ENCODE measurements around the gene WNT9B.

Gene WNT9B

DNA sequence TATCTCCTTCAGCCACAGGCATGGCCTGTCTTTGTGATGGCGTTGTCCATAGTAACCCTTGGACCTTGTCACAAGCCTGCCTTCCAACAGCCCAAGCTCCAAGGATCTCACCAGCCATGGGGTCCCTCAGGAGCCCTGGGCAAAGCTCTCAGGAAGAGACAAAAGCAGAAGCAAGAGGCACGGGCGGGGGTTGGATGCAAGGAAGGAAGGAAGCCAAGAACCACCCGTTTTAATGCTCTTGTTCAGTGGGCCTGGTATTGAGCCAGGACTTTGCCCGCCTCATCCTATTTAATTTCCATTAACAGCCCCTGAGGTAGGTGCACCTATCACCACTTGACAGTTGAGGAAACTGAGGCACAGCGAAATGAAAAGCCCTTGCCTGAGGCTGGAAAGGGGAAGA is 39.3 kb downstream of the WNT9B start:
- peaks cover 20 to 36% of the 10 kb centered on the region in 2 donors for H3K27me3 ChIP-seq (ENCODE audit: control insufficient read depth in 1 of 2, insufficient read depth in 2 of 2, low read length in 2 of 2)
- H3K4me1 ChIP-seq (ENCODE audit: control insufficient read depth, insufficient read depth, low read length): no peaks in the 10 kb centered on the region
- no peak overlapping the region for H3K27ac ChIP-seq (ENCODE audit: low read length)
- no peak overlapping the region for H3K4me3 ChIP-seq (ENCODE audit: low read length in 2 of 2)
- H3K9me3 ChIP-seq (ENCODE audit: control insufficient read depth in 2 of 2, low read length in 2 of 2): no peaks in the 10 kb centered on the region
- no peaks in the 10 kb centered on the region for H3K36me3 ChIP-seq (ENCODE audit: control insufficient read depth in 2 of 2, insufficient read depth in 2 of 2, low read length in 2 of 2)
- no peak overlapping the region for H3K9ac ChIP-seq (ENCODE audit: low read length in 2 of 2)

GRCh38 chr17:46892192-46892703 is 40.9 kb downstream of the WNT9B start:
- Histone ChIP-seq H3K36me3 (ENCODE audit: control insufficient read depth in 2 of 2, insufficient read depth in 2 of 2, low read length in 2 of 2) (no peaks in the 10 kb centered on the region), H3K4me1 (ENCODE audit: control insufficient read depth, insufficient read depth, low read length) (no peaks in the 10 kb centered on the region), H3K4me3 (ENCODE audit: low read length in 2 of 2) (no peak overlapping the region), H3K27me3 (ENCODE audit: control insufficient read depth in 1 of 2, insufficient read depth in 2 of 2, low read length in 2 of 2) (peaks cover 14 to 39% of the 10 kb centered on the region in 2 donors), H3K27ac (ENCODE audit: low read length) (no peak overlapping the region), H3K9me3 (ENCODE audit: control insufficient read depth in 2 of 2, low read length in 2 of 2) (no peaks in the 10 kb centered on the region), H3K9ac (ENCODE audit: low read length in 2 of 2) (no peak overlapping the region)

DNA sequence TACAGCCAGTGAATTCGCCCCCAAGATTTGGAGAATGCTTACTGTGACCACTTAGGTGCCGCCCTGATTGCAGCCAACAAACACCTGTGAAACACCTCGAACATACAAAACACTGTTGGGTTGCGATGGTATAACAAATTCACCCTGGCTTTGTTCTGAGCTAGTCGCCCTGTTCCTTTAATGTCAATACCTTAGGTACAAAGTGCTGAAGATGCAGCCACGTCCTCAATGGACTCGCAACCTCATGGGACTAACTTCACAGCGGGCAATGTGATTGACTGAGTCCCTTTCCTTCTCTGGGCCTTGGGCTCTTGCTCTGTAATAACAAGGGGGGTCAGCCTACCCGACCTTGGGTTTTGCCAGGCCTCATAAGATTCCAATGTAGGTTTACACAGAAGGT is 42.6 kb downstream of the WNT9B start:
- Histone ChIP-seq H3K9ac (ENCODE audit: low read length in 2 of 2) (no peak overlapping the region), H3K4me3 (ENCODE audit: low read length in 2 of 2) (no peak overlapping the region), H3K27me3 (ENCODE audit: control insufficient read depth in 1 of 2, insufficient read depth in 2 of 2, low read length in 2 of 2) (peaks cover 14 to 39% of the 10 kb centered on the region in 2 donors), H3K4me1 (ENCODE audit: control insufficient read depth, insufficient read depth, low read length) (no peaks in the 10 kb centered on the region), H3K9me3 (ENCODE audit: control insufficient read depth in 2 of 2, low read length in 2 of 2) (peaks cover 4 to 5% of the 10 kb centered on the region in 2 donors), H3K27ac (ENCODE audit: low read length) (no peak overlapping the region), H3K36me3 (ENCODE audit: control insufficient read depth in 2 of 2, insufficient read depth in 2 of 2, low read length in 2 of 2) (no peaks in the 10 kb centered on the region)

- Histone ChIP-seq H3K9ac (ENCODE audit: low read length in 2 of 2) (no peak overlapping the region), H3K4me3 (ENCODE audit: low read length in 2 of 2) (no peak overlapping the region), H3K27me3 (ENCODE audit: control insufficient read depth in 1 of 2, insufficient read depth in 2 of 2, low read length in 2 of 2) (peaks cover 12 to 39% of the 10 kb centered on the region in 2 donors), H3K9me3 (ENCODE audit: control insufficient read depth in 2 of 2, low read length in 2 of 2) (peaks cover 4 to 5% of the 10 kb centered on the region in 2 donors), H3K27ac (ENCODE audit: low read length) (no peak overlapping the region), H3K4me1 (ENCODE audit: control insufficient read depth, insufficient read depth, low read length) (no peaks in the 10 kb centered on the region), H3K36me3 (ENCODE audit: control insufficient read depth in 2 of 2, insufficient read depth in 2 of 2, low read length in 2 of 2) (no peaks in the 10 kb centered on the region)
These were observed 43.2 kb downstream of the WNT9B start for GRCh38 chr17:46894476-46895151.

DNA sequence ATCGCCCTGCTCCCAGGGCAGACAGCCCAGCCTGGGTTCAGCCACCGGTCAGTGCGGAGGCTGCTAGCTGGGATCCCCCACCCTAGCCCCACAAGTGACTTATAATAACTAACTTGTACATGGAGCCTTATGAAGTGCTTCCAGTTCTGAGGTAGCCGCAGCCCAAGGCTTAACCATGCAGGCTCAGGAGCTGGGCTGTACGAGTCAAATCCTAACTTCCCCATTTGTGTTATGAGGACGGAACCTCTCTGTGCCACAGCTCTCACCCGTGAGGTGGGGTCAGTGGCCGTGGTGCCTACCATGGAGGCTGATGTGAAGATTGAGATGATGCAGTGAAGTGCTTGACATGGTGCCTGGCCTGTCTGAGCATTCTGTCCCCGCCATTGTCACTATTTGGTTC is 43.8 kb downstream of the WNT9B start:
- Histone ChIP-seq H3K9me3 (ENCODE audit: control insufficient read depth in 2 of 2, low read length in 2 of 2) (peaks cover 4 to 5% of the 10 kb centered on the region in 2 donors), H3K4me3 (ENCODE audit: low read length in 2 of 2) (no peak overlapping the region), H3K9ac (ENCODE audit: low read length in 2 of 2) (no peak overlapping the region), H3K36me3 (ENCODE audit: control insufficient read depth in 2 of 2, insufficient read depth in 2 of 2, low read length in 2 of 2) (no peaks in the 10 kb centered on the region), H3K27ac (ENCODE audit: low read length) (no peak overlapping the region), H3K4me1 (ENCODE audit: control insufficient read depth, insufficient read depth, low read length) (no peaks in the 10 kb centered on the region), H3K27me3 (ENCODE audit: control insufficient read depth in 1 of 2, insufficient read depth in 2 of 2, low read length in 2 of 2) (peaks cover 12 to 39% of the 10 kb centered on the region in 2 donors)

GRCh38 chr17:46896991-46897390 is 45.6 kb downstream of the WNT9B start:
- H3K27me3 ChIP-seq (ENCODE audit: control insufficient read depth in 1 of 2, insufficient read depth in 2 of 2, low read length in 2 of 2): peaks cover 12 to 30% of the 10 kb centered on the region in 2 donors
- H3K4me3 ChIP-seq (ENCODE audit: low read length in 2 of 2): no peak overlapping the region

GRCh38 chr17:46898364-46898763 is 47.0 kb downstream of the WNT9B start:
- H3K9me3 ChIP-seq (ENCODE audit: control insufficient read depth in 2 of 2, low read length in 2 of 2): peaks cover 4 to 5% of the 10 kb centered on the region in 2 donors
- no peak overlapping the region for H3K4me3 ChIP-seq (ENCODE audit: low read length in 2 of 2)
- H3K27me3 ChIP-seq (ENCODE audit: control insufficient read depth in 1 of 2, insufficient read depth in 2 of 2, low read length in 2 of 2): peaks cover 8 to 28% of the 10 kb centered on the region in 2 donors
- no peaks in the 10 kb centered on the region for H3K36me3 ChIP-seq (ENCODE audit: control insufficient read depth in 2 of 2, insufficient read depth in 2 of 2, low read length in 2 of 2)
- no peak overlapping the region for H3K9ac ChIP-seq (ENCODE audit: low read length in 2 of 2)
- no peak overlapping the region for H3K27ac ChIP-seq (ENCODE audit: low read length)
- no peaks in the 10 kb centered on the region for H3K4me1 ChIP-seq (ENCODE audit: control insufficient read depth, insufficient read depth, low read length)

More at GRCh38 chr17:46896991-46897390, 45.6 kb downstream of the WNT9B start:
- no peaks in the 10 kb centered on the region for H3K36me3 ChIP-seq (ENCODE audit: control insufficient read depth in 2 of 2, insufficient read depth in 2 of 2, low read length in 2 of 2)
- no peak overlapping the region for H3K9ac ChIP-seq (ENCODE audit: low read length in 2 of 2)
- no peaks in the 10 kb centered on the region for H3K4me1 ChIP-seq (ENCODE audit: control insufficient read depth, insufficient read depth, low read length)
- peaks cover 4 to 5% of the 10 kb centered on the region in 2 donors for H3K9me3 ChIP-seq (ENCODE audit: control insufficient read depth in 2 of 2, low read length in 2 of 2)
- no peak overlapping the region for H3K27ac ChIP-seq (ENCODE audit: low read length)

DNA sequence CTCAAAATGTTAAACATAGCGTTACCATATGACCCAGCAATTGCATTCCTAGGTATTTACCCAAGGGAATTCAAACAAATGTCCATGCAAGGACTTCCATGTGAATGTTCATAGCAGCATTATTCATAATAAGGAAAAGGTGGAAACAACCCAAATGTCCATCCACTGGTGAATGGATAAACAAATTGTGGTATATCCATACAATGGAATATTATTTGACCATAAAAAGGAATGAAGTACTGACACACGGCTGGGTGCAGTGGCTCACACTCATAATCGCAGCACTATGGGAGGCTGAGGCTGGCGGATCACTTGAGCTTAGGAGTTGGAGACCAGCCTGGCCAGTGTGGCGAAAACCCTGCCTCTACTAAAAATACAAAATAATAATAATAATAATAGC is 47.5 kb downstream of the WNT9B start:
- Histone ChIP-seq H3K9ac (ENCODE audit: low read length in 2 of 2) (no peak overlapping the region), H3K27ac (ENCODE audit: low read length) (no peak overlapping the region), H3K27me3 (ENCODE audit: control insufficient read depth in 1 of 2, insufficient read depth in 2 of 2, low read length in 2 of 2) (peaks cover 7 to 24% of the 10 kb centered on the region in 2 donors), H3K36me3 (ENCODE audit: control insufficient read depth in 2 of 2, insufficient read depth in 2 of 2, low read length in 2 of 2) (no peaks in the 10 kb centered on the region), H3K4me3 (ENCODE audit: low read length in 2 of 2) (no peak overlapping the region), H3K4me1 (ENCODE audit: control insufficient read depth, insufficient read depth, low read length) (no peaks in the 10 kb centered on the region), H3K9me3 (ENCODE audit: control insufficient read depth in 2 of 2, low read length in 2 of 2) (peaks cover 4 to 5% of the 10 kb centered on the region in 2 donors)

GRCh38 chr17:46901291-46901690 is 49.9 kb downstream of the WNT9B start:
- Histone ChIP-seq H3K36me3 (ENCODE audit: control insufficient read depth in 2 of 2, insufficient read depth in 2 of 2, low read length in 2 of 2) (no peaks in the 10 kb centered on the region), H3K9ac (ENCODE audit: low read length in 2 of 2) (no peak overlapping the region), H3K27me3 (ENCODE audit: control insufficient read depth in 1 of 2, insufficient read depth in 2 of 2, low read length in 2 of 2) (peaks cover 0 to 10% of the 10 kb centered on the region in 2 donors), H3K4me3 (ENCODE audit: low read length in 2 of 2) (no peak overlapping the region), H3K4me1 (ENCODE audit: control insufficient read depth, insufficient read depth, low read length) (no peaks in the 10 kb centered on the region), H3K27ac (ENCODE audit: low read length) (no peak overlapping the region), H3K9me3 (ENCODE audit: control insufficient read depth in 2 of 2, low read length in 2 of 2) (peaks cover 4 to 5% of the 10 kb centered on the region in 2 donors)

- Histone ChIP-seq H3K9me3 (ENCODE audit: control insufficient read depth in 2 of 2, low read length in 2 of 2) (no peaks in the 10 kb centered on the region), H3K4me3 (ENCODE audit: low read length in 2 of 2) (no peak overlapping the region), H3K9ac (ENCODE audit: low read length in 2 of 2) (no peak overlapping the region), H3K27me3 (ENCODE audit: control insufficient read depth in 1 of 2, insufficient read depth in 2 of 2, low read length in 2 of 2) (peaks cover 0 to 7% of the 10 kb centered on the region in 2 donors), H3K27ac (ENCODE audit: low read length) (no peak overlapping the region), H3K36me3 (ENCODE audit: control insufficient read depth in 2 of 2, insufficient read depth in 2 of 2, low read length in 2 of 2) (no peaks in the 10 kb centered on the region), H3K4me1 (ENCODE audit: control insufficient read depth, insufficient read depth, low read length) (no peaks in the 10 kb centered on the region)
These were observed 52.6 kb downstream of the WNT9B start for GRCh38 chr17:46903762-46904672.
